Activated CD8-positive, alpha-beta memory T cell treated with anti-CD3 and anti-CD28 coated beads, Interleukin-2, amount 10 ng/mL, durations not matched to agents 7 days and 5 days (primary cell): ENCODE data around the gene AJAP1. TPM values are rescaled to one million over a fixed set of nuclear protein-coding genes. Genes with fewer than 3 reads are reported as not detected.

Source experiments
- ATAC-seq: fragments of 150-1000 bp; cut with Tn5 transposase; one replicate; pipeline ENCODE4 v1.10.0; 2021; ENCODE audit warnings: moderate library complexity
- CTCF ChIA-PET: fragments of 350-600 bp; sonication (Branson Sonifier 250); formaldehyde crosslinking; loops from one replicate; lab custom pipeline; 2021; ENCODE audit warnings: antibody characterized with exemption; lab: Charles Lee
- DNase-seq: peaks from one replicate; pipeline ENCODE4 v3.0.0-alpha.2; 2020
- H3K27ac Mint-ChIP-seq: one replicate; pipeline ENCODE4 v1.8.0; 2021; ENCODE audit warnings: mild to moderate bottlenecking, mixed read lengths
- H3K27me3 Mint-ChIP-seq: one replicate; pipeline ENCODE4 v1.8.0; 2021; ENCODE audit warnings: mixed read lengths
- H3K36me3 Mint-ChIP-seq: one replicate; pipeline ENCODE4 v1.8.0; 2021; ENCODE audit warnings: mild to moderate bottlenecking, mixed read lengths
- H3K4me1 Mint-ChIP-seq: one replicate; pipeline ENCODE4 v1.8.0; 2021; ENCODE audit warnings: mixed read lengths
- H3K4me3 Mint-ChIP-seq: one replicate; pipeline ENCODE4 v1.8.0; 2021; ENCODE audit warnings: mild to moderate bottlenecking, moderate library complexity, mixed read lengths
- H3K9me3 Mint-ChIP-seq: one replicate; pipeline ENCODE4 v1.8.0; 2022; ENCODE audit warnings: low read depth, mixed read lengths
- total RNA-seq, 2 experiments: library from RNA; stranded (reverse); gene quantifications; one replicate each; pipeline ENCODE4 v1.2.3, GENCODE V29; 2021

The AJAP1 gene
- total RNA-seq, 2 experiments from 2014 or later: not detected

- ATAC-seq (no peak), DNase-seq (no peak)
- Mint-ChIP-seq H3K27ac (no peak overlapping the region), H3K4me1 (no peaks in the 10 kb centered on the region), H3K27me3 (no peaks in the 10 kb centered on the region), H3K4me3 (no peak overlapping the region), H3K36me3 (no peaks in the 10 kb centered on the region), H3K9me3 (no peaks in the 10 kb centered on the region)
- CTCF ChIA-PET: no interaction called here
Measured at GRCh38 chr1:4784761-4785160, 130.4 kb downstream of the AJAP1 start.

DNA sequence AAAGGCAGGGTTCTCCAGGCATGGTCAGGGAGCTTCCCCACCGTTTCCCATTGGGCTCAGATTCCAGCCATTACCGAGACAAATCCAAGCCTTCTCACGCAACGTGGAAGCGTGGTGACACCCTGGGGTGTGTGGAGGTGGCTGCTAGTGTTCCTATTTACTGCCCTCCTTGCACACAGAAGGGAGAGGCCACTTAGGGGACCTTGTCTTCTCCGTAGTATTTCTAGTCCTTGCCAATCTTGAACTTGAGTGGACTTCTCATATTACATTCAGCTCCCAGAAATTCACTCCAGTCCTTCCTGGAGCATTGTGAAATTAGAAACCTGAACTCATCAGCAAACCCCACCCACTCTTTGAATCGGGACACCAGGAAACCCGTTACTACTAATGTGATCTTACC, 131.6 kb downstream of the AJAP1 start:
- CTCF ChIA-PET: no interaction called here
- no peak for DNase-seq

DNA sequence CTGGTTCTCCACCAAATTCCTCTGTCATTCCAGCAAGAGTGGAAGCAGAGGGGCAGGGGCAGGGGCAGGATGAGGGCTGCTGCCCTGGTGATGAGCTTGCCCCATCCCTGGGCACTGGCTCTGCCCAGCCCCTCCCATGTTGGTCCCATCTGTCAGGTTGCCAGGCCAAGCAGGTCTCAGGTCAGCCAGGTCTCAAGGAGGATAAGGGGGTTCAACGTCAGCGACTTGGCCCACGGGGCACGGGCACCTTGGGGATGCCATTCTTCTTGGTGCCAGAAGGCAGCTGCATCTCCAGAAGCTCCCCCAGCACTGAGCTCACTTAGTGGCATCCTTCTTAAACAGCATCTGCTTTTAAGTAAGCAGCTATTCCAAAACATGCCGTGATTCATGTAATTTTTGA, 133.1 kb downstream of the AJAP1 start:
- Mint-ChIP-seq H3K4me1 (no peaks in the 10 kb centered on the region), H3K36me3 (no peaks in the 10 kb centered on the region), H3K9me3 (no peaks in the 10 kb centered on the region), H3K27ac (no peak overlapping the region), H3K4me3 (no peak overlapping the region), H3K27me3 (no peaks in the 10 kb centered on the region)
- no peak for DNase-seq
- CTCF ChIA-PET: interaction anchor here (1.0 kb wide), 1 partner anchor 23 kb away, joined by 3 read pairs; no protein-coding TSS in a partner anchor
- ATAC-seq: no peak

More for the DNA sequence above, 131.6 kb downstream of the AJAP1 start:
- H3K36me3 Mint-ChIP-seq: no peaks in the 10 kb centered on the region
- H3K4me1 Mint-ChIP-seq: no peaks in the 10 kb centered on the region
- no peaks in the 10 kb centered on the region for H3K27me3 Mint-ChIP-seq
- H3K4me3 Mint-ChIP-seq: no peak overlapping the region
- ATAC-seq: no peak
- H3K9me3 Mint-ChIP-seq: no peaks in the 10 kb centered on the region
- no peak overlapping the region for H3K27ac Mint-ChIP-seq

DNA sequence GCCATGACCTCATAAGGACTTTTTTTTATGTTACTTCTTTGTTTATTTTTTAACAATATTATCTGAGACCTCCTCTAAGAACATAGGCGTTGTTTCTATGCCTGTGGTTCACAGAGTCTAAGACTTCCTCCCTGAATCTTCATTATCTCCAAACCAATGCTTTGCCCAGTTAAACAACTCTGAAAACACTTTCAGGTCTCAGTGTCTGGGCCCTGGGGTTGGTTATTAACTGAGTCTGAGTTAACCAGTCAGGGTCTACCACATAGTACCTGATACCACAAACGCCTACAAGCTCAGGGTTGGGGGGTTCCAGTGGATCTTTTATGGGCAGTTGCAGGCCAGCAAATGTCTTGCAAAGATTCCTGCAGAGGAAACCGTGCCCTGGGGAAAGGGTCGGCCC, 138.2 kb downstream of the AJAP1 start:
- DNase-seq: peak; percentile 22
- H3K36me3 Mint-ChIP-seq: no peaks in the 10 kb centered on the region
- CTCF ChIA-PET: no interaction called here
- H3K4me3 Mint-ChIP-seq: no peak overlapping the region
- no peaks in the 10 kb centered on the region for H3K9me3 Mint-ChIP-seq
- H3K27ac Mint-ChIP-seq: no peak overlapping the region
- no peaks in the 10 kb centered on the region for H3K4me1 Mint-ChIP-seq
- H3K27me3 Mint-ChIP-seq: no peaks in the 10 kb centered on the region
- no peak for ATAC-seq

- ATAC-seq (no peak), DNase-seq (peak; percentile 36)
- no peak overlapping the region for H3K4me3 Mint-ChIP-seq
- H3K4me1 Mint-ChIP-seq: no peaks in the 10 kb centered on the region
- H3K36me3 Mint-ChIP-seq: no peaks in the 10 kb centered on the region
- no peak overlapping the region for H3K27ac Mint-ChIP-seq
- no peaks in the 10 kb centered on the region for H3K27me3 Mint-ChIP-seq
- CTCF ChIA-PET: no interaction called here
- H3K9me3 Mint-ChIP-seq: no peaks in the 10 kb centered on the region
Measured at GRCh38 chr1:4794020-4794780, 139.8 kb downstream of the AJAP1 start.

GRCh38 chr1:4796161-4797015, 142.0 kb downstream of the AJAP1 start:
- peak; percentile 23 for DNase-seq
- CTCF ChIA-PET: no interaction called here

GRCh38 chr1:4797016-4797410, 142.6 kb downstream of the AJAP1 start:
- no peak overlapping the region for H3K4me3 Mint-ChIP-seq
- DNase-seq: no peak
- no peaks in the 10 kb centered on the region for H3K36me3 Mint-ChIP-seq
- CTCF ChIA-PET: no interaction called here
- H3K27me3 Mint-ChIP-seq: no peaks in the 10 kb centered on the region
- H3K4me1 Mint-ChIP-seq: no peaks in the 10 kb centered on the region
- no peaks in the 10 kb centered on the region for H3K9me3 Mint-ChIP-seq
- no peak for ATAC-seq
- H3K27ac Mint-ChIP-seq: no peak overlapping the region

More at GRCh38 chr1:4796161-4797015, 142.0 kb downstream of the AJAP1 start:
- no peak overlapping the region for H3K27ac Mint-ChIP-seq
- H3K4me3 Mint-ChIP-seq: no peak overlapping the region
- no peaks in the 10 kb centered on the region for H3K4me1 Mint-ChIP-seq
- H3K27me3 Mint-ChIP-seq: no peaks in the 10 kb centered on the region
- ATAC-seq: no peak
- no peaks in the 10 kb centered on the region for H3K36me3 Mint-ChIP-seq
- H3K9me3 Mint-ChIP-seq: no peaks in the 10 kb centered on the region

DNA sequence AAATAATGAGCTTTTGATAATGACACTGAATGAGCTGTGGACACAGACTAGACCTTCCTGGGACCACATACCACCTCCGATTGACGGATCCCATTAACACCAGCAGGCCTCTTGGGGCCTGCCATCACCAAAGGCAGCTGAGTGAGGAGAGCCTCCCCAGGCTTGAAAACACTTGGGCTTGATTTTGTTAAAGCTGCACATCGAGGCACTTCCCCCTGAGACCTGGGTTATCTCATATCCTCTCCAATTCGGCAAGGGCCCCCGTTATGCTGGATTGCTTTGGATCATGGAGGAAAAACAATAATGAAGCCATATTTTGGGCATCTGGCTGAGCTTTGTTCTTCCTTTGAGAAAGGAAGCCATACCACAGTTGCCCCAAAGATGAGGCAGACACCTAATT, 143.0 kb downstream of the AJAP1 start:
- Mint-ChIP-seq H3K4me1 (no peaks in the 10 kb centered on the region), H3K27ac (no peak overlapping the region), H3K9me3 (no peaks in the 10 kb centered on the region), H3K27me3 (no peaks in the 10 kb centered on the region), H3K36me3 (no peaks in the 10 kb centered on the region), H3K4me3 (no peak overlapping the region)
- DNase-seq (no peak), ATAC-seq (no peak)
- CTCF ChIA-PET: no interaction called here

DNA sequence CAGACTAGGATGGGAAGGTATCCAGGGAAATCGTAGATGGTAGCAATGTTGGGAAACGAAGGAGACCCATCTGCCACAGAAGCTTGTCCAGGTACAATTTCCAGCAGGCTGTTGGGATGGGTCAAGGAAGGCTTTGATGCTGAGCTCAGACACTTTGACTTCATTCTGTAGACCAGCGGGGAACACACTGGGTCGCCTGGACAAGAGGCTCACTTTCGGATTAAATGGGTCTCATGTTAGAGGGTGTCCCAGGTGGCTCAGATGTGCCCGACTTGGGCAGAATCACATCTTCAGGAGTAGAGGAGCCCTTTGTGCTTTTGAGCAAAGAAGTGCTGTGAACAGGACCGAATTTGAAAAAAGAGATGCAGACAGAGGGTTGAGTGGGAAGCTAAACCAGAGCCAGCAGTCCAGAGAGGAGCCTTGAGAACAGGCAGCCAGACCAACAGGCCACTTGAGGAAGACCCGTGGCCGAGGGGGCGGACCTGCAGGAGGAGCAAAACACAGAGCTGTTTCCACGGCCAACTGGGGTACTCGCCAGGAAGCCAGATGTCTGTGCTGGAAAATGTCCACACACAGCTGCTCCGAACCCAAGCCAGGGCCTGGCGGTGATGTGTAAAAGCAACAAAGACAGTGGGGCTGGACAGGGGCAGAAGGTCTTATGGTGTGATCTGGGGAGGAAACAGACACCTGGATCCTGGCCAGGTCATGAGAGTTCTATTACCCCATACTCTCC, 146.9 kb downstream of the AJAP1 start:
- Mint-ChIP-seq H3K36me3 (no peaks in the 10 kb centered on the region), H3K27me3 (no peaks in the 10 kb centered on the region), H3K9me3 (no peaks in the 10 kb centered on the region), H3K27ac (no peak overlapping the region), H3K4me3 (no peak overlapping the region), H3K4me1 (no peaks in the 10 kb centered on the region)
- ATAC-seq: no peak
- CTCF ChIA-PET: no interaction called here
- DNase-seq: no peak

DNA sequence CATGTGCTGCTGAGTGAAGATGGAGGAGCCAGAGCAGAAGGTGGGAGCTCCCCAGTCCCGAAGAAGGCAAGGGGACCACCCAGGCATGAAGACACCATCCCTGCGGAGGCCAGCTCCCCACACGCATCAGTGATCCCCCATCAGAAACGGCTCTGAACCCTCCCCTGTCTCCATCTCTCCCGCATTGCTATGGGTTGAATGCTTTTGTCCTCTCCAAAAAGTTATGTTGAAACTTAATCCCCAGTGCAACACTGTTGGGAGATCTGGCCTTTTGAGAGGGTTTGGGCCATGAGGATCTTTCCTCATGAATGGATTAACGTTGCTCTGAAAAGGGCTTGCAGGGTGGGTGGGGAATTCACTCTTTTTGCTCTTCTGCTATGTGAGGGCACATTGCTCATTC, 147.6 kb downstream of the AJAP1 start:
- Mint-ChIP-seq H3K9me3 (no peaks in the 10 kb centered on the region), H3K27ac (no peak overlapping the region), H3K36me3 (no peaks in the 10 kb centered on the region), H3K4me3 (no peak overlapping the region), H3K4me1 (no peaks in the 10 kb centered on the region), H3K27me3 (no peaks in the 10 kb centered on the region)
- CTCF ChIA-PET: no interaction called here
- ATAC-seq: no peak
- no peak for DNase-seq

DNA sequence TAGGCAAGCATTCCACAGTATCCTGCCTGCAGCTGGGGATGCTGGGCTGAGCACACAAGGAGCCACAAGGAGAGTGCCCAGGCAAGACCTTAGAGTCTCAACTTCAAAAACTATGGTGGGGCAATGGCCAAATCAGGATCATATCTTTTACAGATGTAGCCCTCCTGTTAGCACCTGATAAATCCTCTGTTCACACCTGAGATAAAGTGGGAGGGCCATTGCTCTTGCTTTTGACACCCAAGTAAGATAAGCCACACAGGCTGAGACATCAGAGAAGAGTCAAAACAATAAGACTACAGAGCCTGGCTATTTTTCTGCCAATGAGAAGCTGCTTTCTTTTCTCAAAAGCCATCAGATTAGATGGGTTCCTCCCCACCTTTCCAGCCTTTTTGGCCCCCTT, 148.9 kb downstream of the AJAP1 start:
- CTCF ChIA-PET: no interaction called here
- H3K9me3 Mint-ChIP-seq: no peaks in the 10 kb centered on the region

GRCh38 chr1:4805987-4806386, 151.6 kb downstream of the AJAP1 start:
- Mint-ChIP-seq H3K4me1 (no peaks in the 10 kb centered on the region), H3K27ac (no peak overlapping the region), H3K36me3 (no peaks in the 10 kb centered on the region), H3K9me3 (no peaks in the 10 kb centered on the region), H3K4me3 (no peak overlapping the region), H3K27me3 (peaks cover 4% of the 10 kb centered on the region)
- DNase-seq (no peak), ATAC-seq (no peak)
- CTCF ChIA-PET: no interaction called here

More for the DNA sequence above, 148.9 kb downstream of the AJAP1 start:
- Mint-ChIP-seq H3K36me3 (no peaks in the 10 kb centered on the region), H3K4me3 (no peak overlapping the region), H3K27me3 (no peaks in the 10 kb centered on the region), H3K27ac (no peak overlapping the region), H3K4me1 (no peaks in the 10 kb centered on the region)
- no peak for DNase-seq
- ATAC-seq: no peak

DNA sequence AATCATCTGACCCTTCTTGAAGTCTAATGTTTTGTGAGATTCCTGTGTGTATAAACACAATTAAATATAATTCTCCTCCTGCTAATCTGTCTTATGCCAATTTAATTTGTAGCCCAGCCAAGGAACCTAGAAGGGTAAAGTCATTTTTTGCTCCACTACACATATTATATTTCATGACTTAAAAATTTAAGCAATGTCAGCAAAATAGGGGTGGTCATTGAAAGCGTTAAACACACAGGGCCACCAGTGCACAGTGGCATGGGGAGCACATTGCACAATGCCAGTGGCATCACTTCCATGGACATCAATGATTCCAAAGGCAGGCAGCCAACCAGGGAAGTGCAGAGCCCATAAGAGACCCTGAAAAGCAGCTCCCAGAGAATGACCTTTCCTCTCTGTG, 166.1 kb downstream of the AJAP1 start:
- H3K27me3 Mint-ChIP-seq: no peaks in the 10 kb centered on the region
- no peaks in the 10 kb centered on the region for H3K4me1 Mint-ChIP-seq
- no peak for ATAC-seq
- no peak for DNase-seq
- no peaks in the 10 kb centered on the region for H3K36me3 Mint-ChIP-seq
- CTCF ChIA-PET: no interaction called here
- H3K27ac Mint-ChIP-seq: no peak overlapping the region
- H3K4me3 Mint-ChIP-seq: no peak overlapping the region
- H3K9me3 Mint-ChIP-seq: no peaks in the 10 kb centered on the region
